NK-92 treated with Interleukin-12 subunit alpha and Interleukin-12 subunit beta, amount 100 ng/mL, for 24 hours (cell line): ENCODE data around the gene KCNAB1.

Experiments
- DNase-seq: peaks from one replicate; lab custom pipeline; 2025; lab: John Stamatoyannopoulos, UW

Gene KCNAB1

GRCh38 chr3:156371701-156372100 lies 251.3 kb downstream of the KCNAB1 start:
- DNase-seq = no peak

- no peak for DNase-seq
These were observed 252.7 kb downstream of the KCNAB1 start for GRCh38 chr3:156373095-156373494.

GRCh38 chr3:156373654-156374053 lies 253.3 kb downstream of the KCNAB1 start:
- no peak for DNase-seq

- no peak for DNase-seq
These were observed 255.8 kb downstream of the KCNAB1 start for GRCh38 chr3:156376199-156376598.

GRCh38 chr3:156377266-156377665 lies 256.9 kb downstream of the KCNAB1 start:
- DNase-seq = no peak

GRCh38 chr3:156377718-156378117 lies 257.3 kb downstream of the KCNAB1 start:
- DNase-seq = no peak

- no peak for DNase-seq
These were observed 258.5 kb downstream of the KCNAB1 start for GRCh38 chr3:156378871-156379270.

GRCh38 chr3:156379327-156379726 lies 258.9 kb downstream of the KCNAB1 start:
- DNase-seq = no peak

- no peak for DNase-seq
These were observed 260.9 kb downstream of the KCNAB1 start for GRCh38 chr3:156381253-156381652.

- no peak for DNase-seq
These were observed 262.3 kb downstream of the KCNAB1 start for GRCh38 chr3:156382458-156383346.

GRCh38 chr3:156383441-156384025 lies 263.2 kb downstream of the KCNAB1 start:
- no peak for DNase-seq

GRCh38 chr3:156388497-156389448 lies 268.4 kb downstream of the KCNAB1 start:
- DNase-seq = no peak

- DNase-seq = no peak
These were observed 269.1 kb downstream of the KCNAB1 start for GRCh38 chr3:156389449-156389950.

GRCh38 chr3:156390846-156391245 lies 270.5 kb downstream of the KCNAB1 start:
- no peak for DNase-seq

GRCh38 chr3:156395961-156396710 lies 275.8 kb downstream of the KCNAB1 start:
- DNase-seq = no peak

- no peak for DNase-seq
These were observed 276.5 kb downstream of the KCNAB1 start for GRCh38 chr3:156396851-156397250.

GRCh38 chr3:156397534-156397933 lies 277.2 kb downstream of the KCNAB1 start:
- no peak for DNase-seq

- DNase-seq = no peak
These were observed 279.7 kb downstream of the KCNAB1 start for GRCh38 chr3:156400062-156400461.

- no peak for DNase-seq
These were observed 280.4 kb downstream of the KCNAB1 start for GRCh38 chr3:156400735-156401134.

- no peak for DNase-seq
These were observed 283.8 kb downstream of the KCNAB1 start for GRCh38 chr3:156404217-156404616.

GRCh38 chr3:156406393-156406792 lies 286.0 kb downstream of the KCNAB1 start:
- DNase-seq = no peak
